Astrocyte (in vitro differentiated cells and primary cell): ENCODE measurements around the gene MTMR12. TPM values are rescaled to one million over a fixed set of nuclear protein-coding genes. Genes with fewer than 3 reads are reported as not detected.

Source experiments
- DNase-seq: peaks from one replicate; pipeline ENCODE4 v3.0.0-alpha.2; 2010; ENCODE audit warnings: low read depth
- FAIRE-seq: peaks from 2 replicates; lab custom pipeline; 2011; peaks lifted over from hg19 to GRCh38; lab: Jason Lieb, UNC
- H2AFZ ChIP-seq: 2 replicates; pipeline ENCODE4 v1.6.0; 2012; ENCODE audit warnings: low read depth, low read length, inconsistent platforms
- H3K27ac ChIP-seq: 2 replicates; pipeline ENCODE4 v1.5.1; 2011; ENCODE audit warnings: low read depth, low read length, inconsistent platforms
- H3K27me3 ChIP-seq: 2 replicates; pipeline ENCODE4 v1.6.0; 2011; ENCODE audit warnings: low read length, inconsistent platforms; ENCODE audit not compliant: insufficient read depth
- H3K36me3 ChIP-seq: 2 replicates; pipeline ENCODE4 v1.5.1; 2011; ENCODE audit warnings: low read length, inconsistent platforms; ENCODE audit not compliant: insufficient read depth
- H3K4me1 ChIP-seq: 2 replicates; pipeline ENCODE4 v1.5.1; 2011; ENCODE audit warnings: low read length, inconsistent platforms; ENCODE audit not compliant: insufficient read depth
- H3K4me2 ChIP-seq: 2 replicates; pipeline ENCODE4 v1.6.0; 2012; ENCODE audit warnings: low read length, inconsistent platforms
- H3K4me3 ChIP-seq: 2 replicates; pipeline ENCODE4 v1.5.1; 2011; ENCODE audit warnings: low read depth, mild to moderate bottlenecking, low read length, inconsistent platforms; ENCODE audit not compliant: insufficient read depth
- H3K79me2 ChIP-seq: 2 replicates; pipeline ENCODE4 v1.6.0; 2012; ENCODE audit warnings: mild to moderate bottlenecking, low read length, inconsistent platforms; ENCODE audit not compliant: insufficient read depth
- H3K9ac ChIP-seq: 2 replicates; pipeline ENCODE4 v1.6.0; 2012; ENCODE audit warnings: mild to moderate bottlenecking, low read length, inconsistent platforms
- H3K9me3 ChIP-seq: 2 replicates; pipeline ENCODE4 v1.5.1; 2012; ENCODE audit warnings: low read depth, mild to moderate bottlenecking, low read length, inconsistent platforms; ENCODE audit not compliant: insufficient read depth
- H4K20me1 ChIP-seq: 2 replicates; pipeline ENCODE4 v1.6.0; 2012; ENCODE audit warnings: low read length, inconsistent platforms; ENCODE audit not compliant: insufficient read depth
- H3K27ac Mint-ChIP-seq: one replicate; pipeline ENCODE4 v1.8.0; 2021; ENCODE audit warnings: mild to moderate bottlenecking, mixed read lengths; ENCODE audit not compliant: unreplicated experiment
- H3K27me3 Mint-ChIP-seq: one replicate; pipeline ENCODE4 v1.8.0; 2021; ENCODE audit warnings: low read depth, mixed read lengths; ENCODE audit not compliant: unreplicated experiment
- H3K36me3 Mint-ChIP-seq: one replicate; pipeline ENCODE4 v1.8.0; 2021; ENCODE audit warnings: low read depth, mixed read lengths; ENCODE audit not compliant: unreplicated experiment
- H3K4me1 Mint-ChIP-seq: one replicate; pipeline ENCODE4 v1.8.0; 2021; ENCODE audit warnings: low read depth, mixed read lengths; ENCODE audit not compliant: unreplicated experiment
- H3K4me3 Mint-ChIP-seq: one replicate; pipeline ENCODE4 v1.8.0; 2021; ENCODE audit warnings: mild to moderate bottlenecking, moderate library complexity, mixed read lengths; ENCODE audit not compliant: unreplicated experiment
- H3K9me3 Mint-ChIP-seq: one replicate; pipeline ENCODE4 v1.8.0; 2021; ENCODE audit warnings: mild to moderate bottlenecking, mixed read lengths; ENCODE audit not compliant: unreplicated experiment
- EZH2 ChIP-seq: IDR thresholded peaks from 2 replicates; pipeline ENCODE4 v1.6.1; 2012; ENCODE audit warnings: mild to moderate bottlenecking, low read length, inconsistent platforms; ENCODE audit not compliant: insufficient read depth
- total RNA-seq: library from RNA; stranded (reverse); gene quantifications from 2 replicates; pipeline ENCODE4 v1.2.1, GENCODE V29; 2021
- TF ChIP-seq, protein P1 (sequence below): IDR thresholded peaks from 2 replicates; pipeline ENCODE4 v1.5.1; 2011; ENCODE audit warnings: low read depth, mild to moderate bottlenecking, inconsistent platforms, low read length, moderate library complexity; ENCODE audit not compliant: insufficient read depth

MTMR12 gene
- total RNA-seq, 1 donor from 2014 or later: 23.1 TPM

DNA sequence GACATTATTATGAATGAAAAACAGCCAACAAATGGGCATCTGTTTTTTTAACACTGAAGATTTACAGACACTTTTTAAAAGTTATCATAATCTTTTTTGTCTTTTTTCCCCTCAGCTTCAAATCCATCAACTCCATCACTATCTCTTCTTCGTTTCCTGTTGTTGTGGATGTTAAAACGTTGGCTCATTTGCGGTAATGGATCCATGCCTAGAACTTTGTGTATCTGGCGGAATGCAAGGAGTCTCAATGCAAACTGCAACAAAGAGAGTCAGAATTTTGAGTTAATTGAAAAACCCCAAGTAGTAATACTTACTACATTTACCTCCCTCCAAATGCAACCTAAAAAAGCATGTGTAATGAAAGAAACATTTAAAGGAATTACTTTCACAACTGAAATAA, 42.9 kb upstream of the MTMR12 start:
- Histone ChIP-seq H3K4me3 (no peak overlapping the region), H3K27me3 (no peaks in the 10 kb centered on the region), H3K9ac (no peak overlapping the region), H3K9me3 (no peaks in the 10 kb centered on the region), H2AFZ (no peak overlapping the region), H4K20me1 (no peaks in the 10 kb centered on the region), H3K4me1 (no peaks in the 10 kb centered on the region), H3K79me2 (no peaks in the 10 kb centered on the region), H3K4me2 (no peak overlapping the region), H3K36me3 (peaks cover 12% of the 10 kb centered on the region), H3K27ac (no peak overlapping the region)
- FAIRE-seq (no peak), DNase-seq (peak; percentile 16)
- Mint-ChIP-seq H3K4me1 (no peaks in the 10 kb centered on the region), H3K4me3 (no peak overlapping the region), H3K27me3 (no peaks in the 10 kb centered on the region), H3K9me3 (no peaks in the 10 kb centered on the region), H3K27ac (no peak overlapping the region), H3K36me3 (peaks cover 16% of the 10 kb centered on the region)
- TF ChIP-seq EZH2: no peak
- TF ChIP-seq, protein P1, sequence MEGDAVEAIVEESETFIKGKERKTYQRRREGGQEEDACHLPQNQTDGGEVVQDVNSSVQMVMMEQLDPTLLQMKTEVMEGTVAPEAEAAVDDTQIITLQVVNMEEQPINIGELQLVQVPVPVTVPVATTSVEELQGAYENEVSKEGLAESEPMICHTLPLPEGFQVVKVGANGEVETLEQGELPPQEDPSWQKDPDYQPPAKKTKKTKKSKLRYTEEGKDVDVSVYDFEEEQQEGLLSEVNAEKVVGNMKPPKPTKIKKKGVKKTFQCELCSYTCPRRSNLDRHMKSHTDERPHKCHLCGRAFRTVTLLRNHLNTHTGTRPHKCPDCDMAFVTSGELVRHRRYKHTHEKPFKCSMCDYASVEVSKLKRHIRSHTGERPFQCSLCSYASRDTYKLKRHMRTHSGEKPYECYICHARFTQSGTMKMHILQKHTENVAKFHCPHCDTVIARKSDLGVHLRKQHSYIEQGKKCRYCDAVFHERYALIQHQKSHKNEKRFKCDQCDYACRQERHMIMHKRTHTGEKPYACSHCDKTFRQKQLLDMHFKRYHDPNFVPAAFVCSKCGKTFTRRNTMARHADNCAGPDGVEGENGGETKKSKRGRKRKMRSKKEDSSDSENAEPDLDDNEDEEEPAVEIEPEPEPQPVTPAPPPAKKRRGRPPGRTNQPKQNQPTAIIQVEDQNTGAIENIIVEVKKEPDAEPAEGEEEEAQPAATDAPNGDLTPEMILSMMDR: no peak

DNA sequence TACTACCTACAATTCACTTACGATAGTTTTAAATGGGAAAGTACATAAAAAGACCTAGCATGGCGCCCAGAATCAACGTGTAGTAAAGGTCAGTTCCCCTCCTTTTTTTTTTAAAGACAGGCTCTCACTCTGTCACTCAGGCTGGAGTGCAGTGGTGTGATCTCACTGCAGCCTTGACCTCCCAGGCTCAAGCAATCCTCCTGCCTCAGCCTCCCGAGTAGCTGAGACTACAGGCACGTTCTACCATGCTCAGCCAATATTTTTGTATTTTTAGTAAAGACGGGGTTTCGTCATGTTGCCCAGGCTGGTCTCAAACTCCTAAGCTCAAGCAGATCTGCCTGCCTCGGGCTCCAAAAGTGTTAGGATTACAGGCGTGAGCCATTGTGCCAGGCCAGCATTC, 40.7 kb upstream of the MTMR12 start:
- Histone ChIP-seq H4K20me1 (no peaks in the 10 kb centered on the region), H3K27me3 (no peaks in the 10 kb centered on the region), H3K36me3 (peaks cover 6% of the 10 kb centered on the region), H3K4me1 (no peaks in the 10 kb centered on the region), H3K9me3 (no peaks in the 10 kb centered on the region), H2AFZ (no peak overlapping the region), H3K79me2 (no peaks in the 10 kb centered on the region), H3K9ac (no peak overlapping the region), H3K27ac (no peak overlapping the region), H3K4me2 (no peak overlapping the region), H3K4me3 (no peak overlapping the region)
- no peaks in the 10 kb centered on the region for H3K9me3 Mint-ChIP-seq
- no peak overlapping the region for H3K4me3 Mint-ChIP-seq
- H3K4me1 Mint-ChIP-seq: no peaks in the 10 kb centered on the region
- H3K36me3 Mint-ChIP-seq: peaks cover 15% of the 10 kb centered on the region
- TF ChIP-seq, protein P1: no peak
- no peak for TF ChIP-seq EZH2
- DNase-seq (no peak), FAIRE-seq (no peak)
- H3K27me3 Mint-ChIP-seq: no peaks in the 10 kb centered on the region
- H3K27ac Mint-ChIP-seq: no peak overlapping the region

DNA sequence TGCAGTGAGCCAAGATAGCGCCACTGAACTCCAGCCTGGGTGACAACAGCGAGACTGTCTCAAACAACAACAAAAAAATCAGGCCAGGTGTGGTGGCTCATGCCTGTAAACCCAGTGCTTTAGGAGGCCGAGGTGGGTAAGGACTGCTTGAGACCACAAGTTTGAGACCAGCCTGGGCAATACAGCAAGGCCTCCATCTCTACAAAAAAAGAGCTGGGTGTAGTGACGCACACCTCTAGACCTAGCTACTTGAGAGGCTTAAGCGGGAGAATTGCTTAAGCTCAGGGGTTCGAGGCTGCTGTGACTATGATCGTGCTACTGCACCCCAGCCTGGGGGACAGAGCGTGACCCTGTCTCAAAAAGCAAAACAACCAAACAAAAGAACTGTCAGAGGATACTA, 39.9 kb upstream of the MTMR12 start:
- H3K4me3 Mint-ChIP-seq: no peak overlapping the region
- no peaks in the 10 kb centered on the region for H3K9me3 ChIP-seq
- H3K36me3 ChIP-seq: peaks cover 3% of the 10 kb centered on the region
- H3K79me2 ChIP-seq: no peaks in the 10 kb centered on the region
- no peaks in the 10 kb centered on the region for H3K27me3 ChIP-seq
- no peaks in the 10 kb centered on the region for H4K20me1 ChIP-seq
- peaks cover under 1% of the 10 kb centered on the region for H3K9me3 Mint-ChIP-seq
- no peak overlapping the region for H3K27ac Mint-ChIP-seq
- no peak overlapping the region for H2AFZ ChIP-seq
- no peak overlapping the region for H3K4me2 ChIP-seq
- H3K4me1 Mint-ChIP-seq: no peaks in the 10 kb centered on the region
- no peak overlapping the region for H3K27ac ChIP-seq
- H3K4me3 ChIP-seq: no peak overlapping the region
- no peaks in the 10 kb centered on the region for H3K4me1 ChIP-seq
- no peaks in the 10 kb centered on the region for H3K27me3 Mint-ChIP-seq
- TF ChIP-seq EZH2: no peak
- TF ChIP-seq, protein P1: no peak
- DNase-seq (no peak), FAIRE-seq (no peak)
- H3K36me3 Mint-ChIP-seq: peaks cover 16% of the 10 kb centered on the region
- H3K9ac ChIP-seq: no peak overlapping the region
